Measurements from ENCODE around the gene GTF3C5.
"Not testable (repeated sequence)": the region's sequence is repeated elsewhere in the genome, so short reads cannot be mapped to it uniquely, and the experiment has no call there.

Gene GTF3C5

DNA sequence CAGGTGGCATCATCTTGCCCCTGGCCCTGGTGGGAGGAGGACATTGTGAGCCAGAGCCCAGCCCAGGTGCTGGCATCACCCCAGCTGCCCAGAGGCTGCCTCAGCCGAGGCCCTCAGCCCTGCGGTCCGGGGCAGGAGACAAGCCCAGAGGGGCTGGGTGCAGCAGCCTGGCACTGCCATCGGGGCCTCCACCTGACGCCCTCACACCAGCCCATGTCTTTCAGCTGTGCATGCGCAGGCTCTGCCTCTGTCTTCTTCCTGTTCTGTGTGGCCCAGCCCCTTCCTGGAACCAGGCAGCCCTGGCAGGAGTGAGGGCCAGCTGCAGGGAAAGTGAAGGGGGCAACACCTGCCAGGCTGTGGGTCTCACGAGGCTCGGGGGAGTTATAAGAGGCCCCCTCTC lies 26.2 kb downstream of the GTF3C5 start:
- no peak for DNase-seq

DNA sequence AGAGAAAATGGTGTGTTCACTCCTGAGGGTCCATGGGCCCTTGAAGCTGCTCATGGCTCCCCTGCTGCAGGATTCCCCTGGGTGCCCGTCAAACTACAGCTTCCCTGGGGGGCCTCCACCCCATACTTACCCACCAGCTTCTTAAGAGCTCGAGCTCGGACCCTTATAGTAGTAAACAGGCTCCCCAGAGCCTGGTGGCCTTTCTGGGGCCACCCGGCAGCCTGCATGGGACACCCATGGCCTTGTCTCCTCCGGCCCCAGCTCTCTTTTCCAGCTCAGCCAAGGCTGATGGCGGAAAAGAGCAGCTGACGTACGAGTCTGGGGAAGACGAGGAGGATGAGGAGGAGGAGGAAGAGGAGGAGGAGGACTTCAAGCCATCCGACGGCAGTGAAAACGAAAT lies 26.8 kb downstream of the GTF3C5 start:
- no peak for DNase-seq

DNA sequence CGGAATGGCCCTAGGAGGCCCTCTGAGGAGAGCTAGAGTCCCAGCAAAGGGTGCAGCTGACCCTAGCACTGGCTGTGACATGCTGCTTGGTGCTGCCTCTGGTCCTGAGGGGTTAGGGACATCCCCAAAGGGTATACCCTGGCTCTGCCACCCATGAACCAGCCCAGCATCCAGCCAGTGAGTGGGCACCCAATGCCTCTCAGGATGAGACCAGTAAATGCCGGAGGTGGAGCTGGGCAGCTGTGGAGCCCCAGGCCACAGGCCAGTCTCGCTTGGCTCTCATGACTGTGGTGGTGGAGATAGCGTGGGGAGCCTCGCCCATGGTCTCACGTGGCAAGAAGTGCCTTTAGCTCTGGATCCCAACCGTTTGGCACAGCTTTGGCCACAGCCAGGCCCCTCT lies 27.3 kb downstream of the GTF3C5 start:
- DNase-seq, result no peak

DNA sequence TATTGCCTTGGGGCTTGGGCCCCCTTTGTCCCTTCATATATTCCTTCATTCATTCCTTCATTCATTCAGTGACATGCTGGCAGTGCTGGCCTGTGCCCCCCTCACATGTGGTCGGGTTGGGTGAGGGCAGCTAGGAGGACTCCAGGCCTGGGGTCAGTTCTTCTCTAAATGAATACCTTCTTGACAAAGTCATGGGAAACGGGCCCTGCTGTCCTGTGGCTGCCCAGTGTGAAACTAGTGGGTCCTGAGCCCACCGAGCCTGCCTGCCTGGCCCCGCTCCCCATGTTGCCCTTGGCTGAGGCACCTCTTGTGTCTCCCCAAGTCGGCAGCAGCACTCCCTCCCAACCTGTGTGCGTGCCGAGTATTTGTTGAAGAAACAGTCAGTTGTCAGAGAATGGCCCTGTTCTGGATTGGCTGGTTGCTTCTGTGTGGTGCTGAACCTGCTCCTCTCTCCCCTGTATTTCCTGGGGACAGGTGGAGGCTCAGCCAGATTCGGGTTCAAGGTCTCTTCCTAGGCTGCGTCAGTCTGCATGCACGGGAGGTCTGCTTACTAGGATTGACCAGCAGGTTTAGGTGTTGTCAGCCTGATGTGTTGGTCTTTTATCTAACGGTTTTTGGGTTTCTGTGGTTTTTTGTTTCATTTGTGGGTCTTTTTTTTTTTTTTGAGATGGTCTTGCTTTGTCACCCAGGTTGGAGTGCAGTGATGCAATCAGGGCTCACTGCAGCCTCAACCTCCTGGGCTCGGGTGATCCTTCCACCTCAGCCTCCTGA lies 27.9 kb downstream of the GTF3C5 start:
- no peak for DNase-seq

DNA sequence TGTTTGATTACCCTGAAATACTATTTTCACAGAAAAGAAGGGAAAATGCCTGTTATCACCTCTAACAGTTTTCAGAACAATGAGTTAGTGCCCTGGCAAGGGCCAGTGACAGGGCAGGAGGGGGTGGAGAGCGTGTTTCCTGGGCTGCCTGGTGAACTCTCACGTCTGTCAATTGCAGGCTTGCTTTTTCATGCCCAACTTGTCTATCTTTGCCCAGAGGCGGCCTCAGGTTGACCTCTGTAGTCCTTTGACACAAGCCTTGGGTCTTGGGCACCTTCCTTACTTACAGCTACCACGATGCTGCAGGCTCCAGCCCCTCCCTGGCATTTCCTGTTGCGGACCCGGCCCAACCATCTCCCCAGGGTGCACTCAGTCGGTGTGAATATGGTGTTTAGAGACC lies 28.8 kb downstream of the GTF3C5 start:
- no peak for DNase-seq

DNA sequence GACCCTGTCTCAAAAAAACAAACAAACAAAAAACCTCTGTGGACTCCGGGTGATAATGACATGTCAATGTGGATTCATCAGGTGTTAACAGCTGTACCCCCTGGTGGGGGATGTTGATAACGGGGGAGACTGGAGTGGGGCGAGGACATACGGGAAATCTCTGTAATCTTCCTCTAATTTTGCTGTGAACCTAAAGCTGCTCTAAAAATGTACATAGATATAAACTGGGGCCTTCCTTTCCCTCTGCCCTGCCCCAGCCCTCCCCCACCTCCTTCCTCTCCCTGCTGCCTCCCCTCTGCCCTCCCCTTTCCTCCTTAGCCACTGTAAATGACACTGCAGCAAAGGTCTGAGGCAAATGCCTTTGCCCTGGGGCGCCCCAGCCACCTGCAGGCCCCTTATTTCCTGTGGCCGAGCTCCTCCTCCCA lies 29.6 kb downstream of the GTF3C5 start:
- DNase-seq, result no peak

DNA sequence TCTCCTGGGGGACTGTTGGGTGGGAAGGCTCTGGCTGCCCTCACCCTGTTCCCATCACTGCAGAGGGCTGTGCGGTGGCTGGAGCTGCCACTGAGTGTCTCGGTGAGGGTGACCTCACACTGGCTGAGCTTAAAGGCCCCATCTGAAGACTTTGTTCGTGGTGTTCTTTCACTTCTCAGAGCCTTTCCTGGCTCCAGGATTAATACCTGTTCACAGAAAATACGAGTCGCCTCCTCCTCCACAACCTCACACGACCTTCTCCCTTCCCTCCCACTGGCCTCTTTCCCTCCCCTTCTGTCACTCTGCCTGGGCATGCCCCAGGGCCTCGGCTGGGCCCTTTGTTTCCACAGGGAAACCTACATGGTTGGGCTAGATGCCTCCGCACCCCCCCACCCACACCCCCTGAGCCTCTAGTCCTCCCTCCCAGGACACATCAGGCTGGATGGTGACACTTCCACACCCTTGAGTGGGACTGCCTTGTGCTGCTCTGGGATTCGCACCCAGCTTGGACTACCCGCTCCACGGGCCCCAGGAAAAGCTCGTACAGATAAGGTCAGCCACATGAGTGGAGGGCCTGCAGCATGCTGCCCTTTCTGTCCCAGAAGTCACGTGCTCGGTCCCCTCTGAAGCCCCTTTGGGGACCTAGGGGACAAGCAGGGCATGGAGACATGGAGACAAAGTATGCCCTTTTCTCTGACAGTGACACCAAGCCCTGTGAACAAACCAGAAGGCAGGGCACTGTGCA lies 30.4 kb downstream of the GTF3C5 start:
- peak; percentile 12 for DNase-seq

DNA sequence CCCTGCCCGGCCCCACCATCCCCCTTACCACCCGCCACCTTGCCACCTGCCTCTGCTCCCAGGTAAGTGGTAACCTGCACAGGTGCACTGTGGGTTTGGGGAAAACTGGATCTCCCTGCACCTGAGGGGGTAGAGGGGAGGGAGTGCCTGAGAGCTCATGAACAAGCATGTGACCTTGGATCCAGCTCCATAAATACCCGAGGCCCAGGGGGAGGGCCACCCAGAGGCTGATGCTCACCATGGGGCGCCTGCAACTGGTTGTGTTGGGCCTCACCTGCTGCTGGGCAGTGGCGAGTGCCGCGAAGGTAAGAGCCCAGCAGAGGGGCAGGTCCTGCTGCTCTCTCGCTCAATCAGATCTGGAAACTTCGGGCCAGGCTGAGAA lies 31.0 kb downstream of the GTF3C5 start, which contains the start of gene CEL:
TSS of gene CEL (plus strand) at position 218 of the 382 bp plus-strand sequence. CDS start at position 240, 22 bp downstream.
- not testable (repeated sequence) for DNase-seq

DNA sequence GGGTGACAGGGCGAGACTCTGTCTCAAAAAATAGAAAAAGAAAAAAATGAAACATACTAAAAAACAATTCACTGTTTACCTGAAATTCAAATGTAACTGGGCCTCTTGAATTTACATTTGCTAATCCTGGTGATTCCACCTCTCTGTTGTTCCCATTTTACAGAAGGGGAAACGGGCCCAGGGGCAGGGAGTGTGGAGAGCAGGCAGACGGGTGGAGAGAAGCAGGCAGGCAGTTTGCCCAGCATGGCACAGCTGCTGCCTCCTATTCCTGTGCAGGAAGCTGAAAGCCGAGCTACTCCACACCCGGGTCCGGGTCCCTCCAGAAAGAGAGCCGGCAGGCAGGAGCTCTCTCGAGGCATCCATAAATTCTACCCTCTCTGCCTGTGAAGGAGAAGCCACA lies 31.8 kb downstream of the GTF3C5 start:
- peak; percentile 25 for DNase-seq

DNA sequence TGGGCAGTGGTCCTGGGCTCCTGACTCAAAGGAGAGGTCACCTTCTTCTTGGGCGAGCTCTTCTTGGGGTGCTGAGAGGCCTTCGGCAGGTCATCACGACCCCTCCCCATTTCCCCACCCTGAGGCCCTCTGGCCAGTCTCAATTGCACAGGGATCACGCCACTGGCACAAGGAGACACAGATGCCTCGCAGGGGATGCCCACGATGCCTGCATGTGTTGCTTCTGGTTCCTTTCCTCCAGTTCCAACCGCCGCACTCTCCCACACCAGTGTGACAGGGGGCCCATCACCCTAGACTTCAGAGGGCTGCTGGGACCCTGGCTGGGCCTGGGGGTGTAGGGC lies 32.3 kb downstream of the GTF3C5 start:
- DNase-seq, result no peak

DNA sequence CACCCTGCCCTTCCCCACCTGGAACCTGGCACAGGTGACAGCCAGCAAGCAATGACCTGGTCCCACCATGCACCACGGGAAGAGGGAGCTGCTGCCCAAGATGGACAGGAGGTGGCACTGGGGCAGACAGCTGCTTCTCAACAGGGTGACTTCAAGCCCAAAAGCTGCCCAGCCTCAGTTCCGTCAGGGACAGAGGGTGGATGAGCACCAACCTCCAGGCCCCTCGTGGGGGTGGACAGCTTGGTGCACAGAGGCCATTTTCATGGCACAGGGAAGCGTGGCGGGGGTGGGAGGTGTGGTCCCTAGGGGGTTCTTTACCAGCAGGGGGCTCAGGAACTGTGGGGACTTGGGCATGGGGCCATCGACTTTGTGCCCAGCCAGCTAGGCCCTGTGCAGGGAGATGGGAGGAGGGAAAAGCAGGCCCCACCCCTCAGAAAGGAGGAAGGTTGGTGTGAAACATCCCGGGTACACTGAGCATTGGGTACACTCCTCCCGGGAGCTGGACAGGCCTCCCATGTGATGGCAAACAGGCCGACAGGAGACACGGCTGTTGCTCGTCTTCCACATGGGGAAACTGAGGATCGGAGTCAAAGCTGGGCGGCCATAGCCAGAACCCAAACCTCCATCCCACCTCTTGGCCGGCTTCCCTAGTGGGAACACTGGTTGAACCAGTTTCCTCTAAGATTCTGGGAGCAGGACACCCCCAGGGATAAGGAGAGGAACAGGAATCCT lies 32.9 kb downstream of the GTF3C5 start:
- DNase-seq, result no peak

DNA sequence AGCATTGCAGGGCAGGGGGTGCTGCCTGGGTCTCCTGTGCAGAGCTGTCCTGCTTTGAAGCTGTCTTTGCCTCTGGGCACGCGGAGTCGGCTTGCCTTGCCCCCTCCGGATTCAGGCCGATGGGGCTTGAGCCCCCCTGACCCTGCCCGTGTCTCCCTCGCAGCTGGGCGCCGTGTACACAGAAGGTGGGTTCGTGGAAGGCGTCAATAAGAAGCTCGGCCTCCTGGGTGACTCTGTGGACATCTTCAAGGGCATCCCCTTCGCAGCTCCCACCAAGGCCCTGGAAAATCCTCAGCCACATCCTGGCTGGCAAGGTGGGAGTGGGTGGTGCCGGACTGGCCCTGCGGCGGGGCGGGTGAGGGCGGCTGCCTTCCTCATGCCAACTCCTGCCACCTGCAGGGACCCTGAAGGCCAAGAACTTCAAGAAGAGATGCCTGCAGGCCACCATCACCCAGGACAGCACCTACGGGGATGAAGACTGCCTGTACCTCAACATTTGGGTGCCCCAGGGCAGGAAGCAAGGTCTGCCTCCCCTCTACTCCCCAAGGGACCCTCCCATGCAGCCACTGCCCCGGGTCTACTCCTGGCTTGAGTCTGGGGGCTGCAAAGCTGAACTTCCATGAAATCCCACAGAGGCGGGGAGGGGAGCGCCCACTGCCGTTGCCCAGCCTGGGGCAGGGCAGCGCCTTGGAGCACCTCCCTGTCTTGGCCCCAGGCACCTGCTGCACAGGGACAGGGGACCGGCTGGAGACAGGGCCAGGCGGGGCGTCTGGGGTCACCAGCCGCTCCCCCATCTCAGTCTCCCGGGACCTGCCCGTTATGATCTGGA lies 33.7 kb downstream of the GTF3C5 start:
- DNase-seq, result no peak

DNA sequence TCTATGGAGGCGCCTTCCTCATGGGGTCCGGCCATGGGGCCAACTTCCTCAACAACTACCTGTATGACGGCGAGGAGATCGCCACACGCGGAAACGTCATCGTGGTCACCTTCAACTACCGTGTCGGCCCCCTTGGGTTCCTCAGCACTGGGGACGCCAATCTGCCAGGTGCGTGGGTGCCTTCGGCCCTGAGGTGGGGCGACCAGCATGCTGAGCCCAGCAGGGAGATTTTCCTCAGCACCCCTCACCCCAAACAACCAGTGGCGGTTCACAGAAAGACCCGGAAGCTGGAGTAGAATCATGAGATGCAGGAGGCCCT lies 34.2 kb downstream of the GTF3C5 start:
- no peak for DNase-seq

DNA sequence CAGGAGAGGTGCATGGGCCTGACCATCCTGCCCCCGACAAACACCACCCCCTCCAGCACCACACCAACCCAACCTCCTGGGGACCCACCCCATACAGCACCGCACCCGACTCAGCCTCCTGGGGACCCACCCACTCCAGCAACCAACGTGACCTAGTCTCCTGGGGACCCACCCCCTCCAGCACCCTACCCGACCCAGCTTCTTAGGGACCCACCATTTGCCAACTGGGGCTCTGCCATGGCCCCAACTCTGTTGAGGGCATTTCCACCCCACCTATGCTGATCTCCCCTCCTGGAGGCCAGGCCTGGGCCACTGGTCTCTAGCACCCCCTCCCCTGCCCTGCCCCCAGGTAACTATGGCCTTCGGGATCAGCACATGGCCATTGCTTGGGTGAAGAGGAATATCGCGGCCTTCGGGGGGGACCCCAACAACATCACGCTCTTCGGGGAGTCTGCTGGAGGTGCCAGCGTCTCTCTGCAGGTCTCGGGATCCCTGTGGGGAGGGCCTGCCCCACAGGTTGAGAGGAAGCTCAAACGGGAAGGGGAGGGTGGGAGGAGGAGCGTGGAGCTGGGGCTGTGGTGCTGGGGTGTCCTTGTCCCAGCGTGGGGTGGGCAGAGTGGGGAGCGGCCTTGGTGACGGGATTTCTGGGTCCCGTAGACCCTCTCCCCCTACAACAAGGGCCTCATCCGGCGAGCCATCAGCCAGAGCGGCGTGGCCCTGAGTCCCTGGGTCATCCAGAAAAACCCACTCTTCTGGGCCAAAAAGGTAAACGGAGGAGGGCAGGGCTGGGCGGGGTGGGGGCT lies 35.6 kb downstream of the GTF3C5 start:
- DNase-seq, result no peak

DNA sequence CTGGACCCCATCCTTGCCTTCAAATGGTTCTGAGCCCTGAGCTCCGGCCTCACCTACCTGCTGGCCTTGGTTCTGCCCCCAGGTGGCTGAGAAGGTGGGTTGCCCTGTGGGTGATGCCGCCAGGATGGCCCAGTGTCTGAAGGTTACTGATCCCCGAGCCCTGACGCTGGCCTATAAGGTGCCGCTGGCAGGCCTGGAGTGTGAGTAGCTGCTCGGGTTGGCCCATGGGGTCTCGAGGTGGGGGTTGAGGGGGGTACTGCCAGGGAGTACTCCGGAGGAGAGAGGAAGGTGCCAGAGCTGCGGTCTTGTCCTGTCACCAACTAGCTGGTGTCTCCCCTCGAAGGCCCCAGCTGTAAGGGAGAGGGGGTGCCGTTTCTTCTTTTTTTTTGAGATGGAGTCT lies 36.2 kb downstream of the GTF3C5 start:
- no peak for DNase-seq

DNA sequence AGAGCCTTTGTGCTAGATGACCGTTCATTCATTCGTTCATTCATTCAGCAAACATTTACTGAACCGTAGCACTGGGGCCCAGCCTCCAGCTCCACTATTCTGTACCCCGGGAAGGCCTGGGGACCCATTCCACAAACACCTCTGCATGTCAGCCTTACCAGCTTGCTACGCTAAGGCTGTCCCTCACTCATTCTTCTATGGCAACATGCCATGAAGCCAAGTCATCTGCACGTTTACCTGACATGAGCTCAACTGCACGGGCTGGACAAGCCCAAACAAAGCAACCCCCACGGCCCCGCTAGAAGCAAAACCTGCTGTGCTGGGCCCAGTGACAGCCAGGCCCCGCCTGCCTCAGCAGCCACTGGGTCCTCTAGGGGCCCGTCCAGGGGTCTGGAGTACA lies 37.0 kb downstream of the GTF3C5 start:
- DNase-seq, result no peak

DNA sequence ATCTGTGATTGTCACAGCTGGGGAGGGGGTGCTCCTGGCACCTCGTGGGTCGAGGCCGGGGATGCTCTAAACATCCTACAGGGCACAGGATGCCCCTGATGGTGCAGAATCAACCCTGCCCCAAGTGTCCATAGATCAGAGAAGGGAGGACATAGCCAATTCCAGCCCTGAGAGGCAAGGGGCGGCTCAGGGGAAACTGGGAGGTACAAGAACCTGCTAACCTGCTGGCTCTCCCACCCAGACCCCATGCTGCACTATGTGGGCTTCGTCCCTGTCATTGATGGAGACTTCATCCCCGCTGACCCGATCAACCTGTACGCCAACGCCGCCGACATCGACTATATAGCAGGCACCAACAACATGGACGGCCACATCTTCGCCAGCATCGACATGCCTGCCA lies 37.6 kb downstream of the GTF3C5 start:
- not testable (repeated sequence) for DNase-seq

DNA sequence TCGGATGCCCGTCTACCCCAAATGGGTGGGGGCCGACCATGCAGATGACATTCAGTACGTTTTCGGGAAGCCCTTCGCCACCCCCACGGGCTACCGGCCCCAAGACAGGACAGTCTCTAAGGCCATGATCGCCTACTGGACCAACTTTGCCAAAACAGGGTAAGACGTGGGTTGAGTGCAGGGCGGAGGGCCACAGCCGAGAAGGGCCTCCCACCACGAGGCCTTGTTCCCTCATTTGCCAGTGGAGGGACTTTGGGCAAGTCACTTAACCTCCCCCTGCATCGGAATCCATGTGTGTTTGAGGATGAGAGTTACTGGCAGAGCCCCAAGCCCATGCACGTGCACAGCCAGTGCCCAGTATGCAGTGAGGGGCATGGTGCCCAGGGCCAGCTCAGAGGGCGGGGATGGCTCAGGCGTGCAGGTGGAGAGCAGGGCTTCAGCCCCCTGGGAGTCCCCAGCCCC lies 39.7 kb downstream of the GTF3C5 start:
- DNase-seq, result not testable (repeated sequence)

DNA sequence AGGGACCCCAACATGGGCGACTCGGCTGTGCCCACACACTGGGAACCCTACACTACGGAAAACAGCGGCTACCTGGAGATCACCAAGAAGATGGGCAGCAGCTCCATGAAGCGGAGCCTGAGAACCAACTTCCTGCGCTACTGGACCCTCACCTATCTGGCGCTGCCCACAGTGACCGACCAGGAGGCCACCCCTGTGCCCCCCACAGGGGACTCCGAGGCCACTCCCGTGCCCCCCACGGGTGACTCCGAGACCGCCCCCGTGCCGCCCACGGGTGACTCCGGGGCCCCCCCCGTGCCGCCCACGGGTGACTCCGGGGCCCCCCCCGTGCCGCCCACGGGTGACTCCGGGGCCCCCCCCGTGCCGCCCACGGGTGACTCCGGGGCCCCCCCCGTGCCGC lies 40.2 kb downstream of the GTF3C5 start:
- DNase-seq, result not testable (repeated sequence)

DNA sequence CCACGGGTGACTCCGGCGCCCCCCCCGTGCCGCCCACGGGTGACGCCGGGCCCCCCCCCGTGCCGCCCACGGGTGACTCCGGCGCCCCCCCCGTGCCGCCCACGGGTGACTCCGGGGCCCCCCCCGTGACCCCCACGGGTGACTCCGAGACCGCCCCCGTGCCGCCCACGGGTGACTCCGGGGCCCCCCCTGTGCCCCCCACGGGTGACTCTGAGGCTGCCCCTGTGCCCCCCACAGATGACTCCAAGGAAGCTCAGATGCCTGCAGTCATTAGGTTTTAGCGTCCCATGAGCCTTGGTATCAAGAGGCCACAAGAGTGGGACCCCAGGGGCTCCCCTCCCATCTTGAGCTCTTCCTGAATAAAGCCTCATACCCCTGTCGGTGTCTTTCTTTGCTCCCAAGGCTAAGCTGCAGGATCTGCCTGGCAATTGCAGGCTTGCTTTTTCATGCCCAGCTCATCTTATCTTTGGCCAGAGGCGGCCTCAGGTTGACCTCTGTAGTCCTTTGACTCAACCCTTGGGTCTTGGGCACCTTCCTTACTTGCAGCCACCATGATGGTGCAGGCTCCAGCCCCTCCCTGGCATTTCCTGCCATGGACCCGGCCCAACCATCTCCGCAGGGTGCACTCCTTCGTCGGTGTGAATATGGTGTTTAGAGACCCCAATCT lies 40.8 kb downstream of the GTF3C5 start:
- no peak for DNase-seq

DNA sequence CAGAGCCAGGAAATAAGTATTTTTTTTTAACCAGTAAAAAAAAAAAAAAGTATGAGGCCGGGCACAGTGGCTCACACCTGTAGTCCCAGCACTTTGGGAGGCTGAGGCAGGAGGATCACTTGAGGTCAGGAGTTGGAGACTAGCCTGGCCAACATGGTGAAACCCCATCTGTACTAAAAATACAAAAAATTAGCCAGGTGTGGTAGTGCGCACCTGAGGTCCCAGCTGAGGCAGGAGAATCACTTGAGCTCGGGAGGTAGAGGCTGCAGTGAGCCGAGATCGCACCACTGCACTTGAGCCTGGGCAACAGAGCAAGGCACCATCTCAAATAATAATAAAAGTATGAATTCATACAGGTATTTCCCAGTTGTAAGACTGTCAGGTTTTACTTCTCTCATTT lies 41.4 kb downstream of the GTF3C5 start:
- not testable (repeated sequence) for DNase-seq

Measured in NCI-H1694 (cell line).